ENCODE data around the gene MYO16. TPM values are rescaled to one million over a fixed set of nuclear protein-coding genes. Genes with fewer than 3 reads are reported as not detected.
"Not testable (repeated sequence)": the region's sequence is repeated elsewhere in the genome, so short reads cannot be mapped to it uniquely, and the experiment has no call there.

MYO16 gene
- total RNA-seq, 1 experiment from 2014 or later, result 0.19 TPM

DNA sequence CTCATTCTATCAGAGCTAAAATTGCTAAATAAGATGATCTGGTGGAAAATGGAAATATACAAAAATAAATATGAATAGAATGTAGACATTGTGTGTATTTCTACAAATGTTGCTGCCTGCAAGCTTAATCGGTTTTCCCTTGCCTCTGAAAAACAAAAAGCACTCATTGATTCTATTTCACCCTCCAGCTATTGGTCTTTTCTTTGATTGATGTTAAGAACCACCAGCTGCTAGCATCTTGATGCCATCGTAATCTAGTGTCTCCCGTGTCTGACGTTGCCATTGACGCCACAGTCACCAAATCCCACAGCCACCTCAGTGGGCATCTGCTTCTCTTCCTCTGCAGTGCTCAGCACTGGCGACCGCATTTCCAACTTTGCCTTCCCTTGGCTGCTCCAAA, 461.8 kb downstream of the MYO16 start:
- DNase-seq, result no peak
- H3K36me3 Mint-ChIP-seq (ENCODE audit: insufficient read depth, unreplicated experiment), result no peaks in the 10 kb centered on the region
- no peaks in the 10 kb centered on the region for H3K27me3 Mint-ChIP-seq (ENCODE audit: unreplicated experiment)
- BruUV-seq (replicated peaks), result no TSS peak
- H3K9me3 Mint-ChIP-seq (ENCODE audit: low read depth, unreplicated experiment), result no peaks in the 10 kb centered on the region
- no peak overlapping the region for H3K27ac Mint-ChIP-seq (ENCODE audit: unreplicated experiment)
- no peaks in the 10 kb centered on the region for H3K4me1 Mint-ChIP-seq (ENCODE audit: low read depth, unreplicated experiment)
- TF ChIP-seq, protein P1, sequence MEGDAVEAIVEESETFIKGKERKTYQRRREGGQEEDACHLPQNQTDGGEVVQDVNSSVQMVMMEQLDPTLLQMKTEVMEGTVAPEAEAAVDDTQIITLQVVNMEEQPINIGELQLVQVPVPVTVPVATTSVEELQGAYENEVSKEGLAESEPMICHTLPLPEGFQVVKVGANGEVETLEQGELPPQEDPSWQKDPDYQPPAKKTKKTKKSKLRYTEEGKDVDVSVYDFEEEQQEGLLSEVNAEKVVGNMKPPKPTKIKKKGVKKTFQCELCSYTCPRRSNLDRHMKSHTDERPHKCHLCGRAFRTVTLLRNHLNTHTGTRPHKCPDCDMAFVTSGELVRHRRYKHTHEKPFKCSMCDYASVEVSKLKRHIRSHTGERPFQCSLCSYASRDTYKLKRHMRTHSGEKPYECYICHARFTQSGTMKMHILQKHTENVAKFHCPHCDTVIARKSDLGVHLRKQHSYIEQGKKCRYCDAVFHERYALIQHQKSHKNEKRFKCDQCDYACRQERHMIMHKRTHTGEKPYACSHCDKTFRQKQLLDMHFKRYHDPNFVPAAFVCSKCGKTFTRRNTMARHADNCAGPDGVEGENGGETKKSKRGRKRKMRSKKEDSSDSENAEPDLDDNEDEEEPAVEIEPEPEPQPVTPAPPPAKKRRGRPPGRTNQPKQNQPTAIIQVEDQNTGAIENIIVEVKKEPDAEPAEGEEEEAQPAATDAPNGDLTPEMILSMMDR (IDR thresholded peaks at IDR 0.05; ENCODE audit: unreplicated experiment), result no peak
- intact Hi-C loops (cut with micrococcal nuclease; ENCODE audit: unreplicated experiment), result no loop called here
- CTCF ChIA-PET, result no interaction called here
- no peak overlapping the region for H3K4me3 Mint-ChIP-seq (ENCODE audit: low read depth, unreplicated experiment)

DNA sequence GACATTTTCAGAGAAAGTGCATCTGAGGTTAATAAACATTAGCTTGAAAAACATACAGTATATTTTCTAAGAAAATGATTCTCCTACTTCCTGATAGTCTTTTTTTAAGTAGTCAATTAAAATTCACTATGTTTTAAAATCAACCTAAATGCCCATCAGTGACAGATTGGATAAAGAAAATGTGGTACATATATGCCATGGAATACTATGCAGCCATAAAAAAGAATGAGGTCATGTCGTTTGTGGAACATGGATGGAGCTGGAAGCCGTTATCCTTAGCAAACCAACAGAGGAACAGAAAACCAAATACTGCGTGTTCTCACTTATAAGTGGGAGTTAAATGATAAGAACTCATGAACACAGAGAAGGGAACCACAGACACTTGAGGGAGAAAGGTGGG, 462.8 kb downstream of the MYO16 start:
- H3K4me3 Mint-ChIP-seq (ENCODE audit: low read depth, unreplicated experiment); DNase-seq; CTCF ChIA-PET; H3K4me1 Mint-ChIP-seq (ENCODE audit: low read depth, unreplicated experiment); intact Hi-C loops (cut with micrococcal nuclease; ENCODE audit: unreplicated experiment); H3K36me3 Mint-ChIP-seq (ENCODE audit: insufficient read depth, unreplicated experiment); H3K27me3 Mint-ChIP-seq (ENCODE audit: unreplicated experiment); H3K27ac Mint-ChIP-seq (ENCODE audit: unreplicated experiment); H3K9me3 Mint-ChIP-seq (ENCODE audit: low read depth, unreplicated experiment); BruUV-seq (replicated peaks): not testable (repeated sequence)

DNA sequence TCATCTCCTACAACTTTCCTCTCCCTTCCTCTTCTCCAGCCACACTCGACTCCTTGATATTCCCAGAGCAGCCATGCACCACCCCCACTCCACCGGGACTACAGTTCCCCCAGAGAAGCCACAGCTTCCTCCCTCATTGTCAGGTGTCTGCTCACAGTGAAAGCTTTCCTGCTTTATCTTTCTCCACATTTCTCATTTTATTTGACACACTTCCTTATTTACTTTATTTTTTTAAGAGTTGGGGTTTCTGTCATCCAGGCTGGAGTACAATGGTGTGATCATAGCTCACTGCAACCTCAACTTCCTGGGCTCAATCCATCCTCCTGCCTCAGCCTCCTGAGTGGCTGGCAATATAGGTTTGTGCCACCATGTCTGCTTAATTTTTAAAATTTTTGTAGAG, 464.6 kb downstream of the MYO16 start:
- TF ChIP-seq, protein P1 (IDR thresholded peaks at IDR 0.05; ENCODE audit: unreplicated experiment), result no peak
- Mint-ChIP-seq H3K36me3 (ENCODE audit: insufficient read depth, unreplicated experiment) (no peaks in the 10 kb centered on the region), H3K9me3 (ENCODE audit: low read depth, unreplicated experiment) (no peaks in the 10 kb centered on the region), H3K4me1 (ENCODE audit: low read depth, unreplicated experiment) (no peaks in the 10 kb centered on the region), H3K27ac (ENCODE audit: unreplicated experiment) (no peak overlapping the region), H3K4me3 (ENCODE audit: low read depth, unreplicated experiment) (no peak overlapping the region), H3K27me3 (ENCODE audit: unreplicated experiment) (no peaks in the 10 kb centered on the region)
- intact Hi-C loops (cut with micrococcal nuclease; ENCODE audit: unreplicated experiment), result no loop called here
- BruUV-seq (replicated peaks), result no TSS peak
- DNase-seq, result no peak
- CTCF ChIA-PET, result no interaction called here

GRCh38 chr13:109095126-109095525, 465.7 kb downstream of the MYO16 start:
- DNase-seq, result no peak
- Mint-ChIP-seq H3K4me3 (ENCODE audit: low read depth, unreplicated experiment) (no peak overlapping the region), H3K27ac (ENCODE audit: unreplicated experiment) (no peak overlapping the region), H3K4me1 (ENCODE audit: low read depth, unreplicated experiment) (no peaks in the 10 kb centered on the region), H3K36me3 (ENCODE audit: insufficient read depth, unreplicated experiment) (no peaks in the 10 kb centered on the region), H3K9me3 (ENCODE audit: low read depth, unreplicated experiment) (no peaks in the 10 kb centered on the region), H3K27me3 (ENCODE audit: unreplicated experiment) (no peaks in the 10 kb centered on the region)
- CTCF ChIA-PET, result no interaction called here
- no TSS peak for BruUV-seq (replicated peaks)
- TF ChIP-seq, protein P1 (IDR thresholded peaks at IDR 0.05; ENCODE audit: unreplicated experiment), result no peak
- intact Hi-C loops (cut with micrococcal nuclease; ENCODE audit: unreplicated experiment), result no loop called here

GRCh38 chr13:109096101-109096500, 466.7 kb downstream of the MYO16 start:
- no TSS peak for BruUV-seq (replicated peaks)
- DNase-seq, result no peak
- Mint-ChIP-seq H3K27ac (ENCODE audit: unreplicated experiment) (no peak overlapping the region), H3K4me3 (ENCODE audit: low read depth, unreplicated experiment) (no peak overlapping the region), H3K4me1 (ENCODE audit: low read depth, unreplicated experiment) (no peaks in the 10 kb centered on the region), H3K9me3 (ENCODE audit: low read depth, unreplicated experiment) (no peaks in the 10 kb centered on the region), H3K36me3 (ENCODE audit: insufficient read depth, unreplicated experiment) (no peaks in the 10 kb centered on the region), H3K27me3 (ENCODE audit: unreplicated experiment) (no peaks in the 10 kb centered on the region)
- TF ChIP-seq, protein P1 (IDR thresholded peaks at IDR 0.05; ENCODE audit: unreplicated experiment), result no peak
- CTCF ChIA-PET, result no interaction called here
- intact Hi-C loops (cut with micrococcal nuclease; ENCODE audit: unreplicated experiment), result no loop called here
